Heart left ventricle (tissue), 13 donors: Measurements from ENCODE around the gene LCN10.

ENCODE experiments used
- POLR2A ChIP-seq, 2 donors: fragments of 450-650 bp; IDR thresholded peaks; one replicate each; pipeline ENCODE4 v1.6.1; 2017; ENCODE audit warnings: antibody characterized with exemption in 2 of 2, mild to moderate bottlenecking in 2 of 2, moderate library complexity in 2 of 2
- TF ChIP-seq, protein P1 (sequence below), 12 donors: fragments of 200-600 bp; sonication (generic) in 4 of 12; IDR thresholded peaks; one replicate each; pipeline versions ENCODE4 v1.5.0 to v1.8.0; 2018 to 2022; ENCODE audit warnings: antibody characterized with exemption in 12 of 12, mild to moderate bottlenecking in 5 of 12
- donor health status: ischemic (EF 13 %, LVEDD 7.1; RV severe dilation, severe dysfunction).
- donor health status: DM: no; HTN: yes; CAD: no.
- donor health status: DM: no; HTN: no; CAD: no.
- donor health status: ischemic (EF 25% LVEDD 6.9; RV normal size, moderate dysfunction).
- donor health status: ischemic (EF 25% LVEDD 5.7; RV mildly dilated, moderate dysfunction).
- donor health status: ischemic (EF 35%, LVEDD 5.7; RV mildly dilated, moderate dysfunction).
- donor health status: nonischemic (EF 11% LVEDD 7.7; RV severe dilation, severe dysfunction).
- donor health status: DM: yes; HTN: yes; CAD: no.
- donor health status: PGD.
- donor health status: ischemic (EF 29% LVEDD 5.4; RV normal size, mild dysfunction).
- donor health status: nonischemic (EF 23%, LVEDD 6.1; RV moderate dilation, normal function).

DNA sequence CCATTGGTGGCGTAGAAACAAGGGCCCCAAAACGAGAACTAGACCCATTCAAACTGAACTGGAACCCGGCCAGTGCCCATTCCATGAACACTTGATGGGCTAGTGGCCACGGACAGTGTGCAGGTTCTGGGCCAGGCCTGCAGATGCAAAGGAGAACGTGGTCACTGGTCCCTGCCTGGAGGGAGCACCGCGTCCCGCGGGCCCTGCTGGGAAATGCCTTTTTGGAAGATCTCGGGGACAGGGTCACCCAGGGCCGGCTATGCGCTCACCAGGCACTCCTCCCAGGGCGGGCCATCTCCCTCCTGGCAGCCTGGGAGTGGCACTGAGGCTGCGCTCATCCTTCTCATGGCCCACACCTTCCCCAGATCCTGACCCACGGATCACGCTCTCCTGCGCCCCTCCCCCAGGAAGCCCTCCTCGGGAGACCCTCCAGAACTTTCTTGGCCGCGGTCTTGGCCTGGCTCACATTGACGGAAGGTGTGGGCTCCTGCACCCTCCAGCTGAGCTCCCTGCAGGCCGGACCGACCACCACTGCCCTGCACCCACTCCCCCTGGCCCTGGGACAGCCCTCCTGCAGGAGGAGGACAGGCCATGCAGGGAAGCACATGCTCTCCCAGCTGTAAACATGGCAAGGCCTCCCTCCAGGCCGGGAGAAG is 33.2 kb downstream of the LCN10 start:
- TF ChIP-seq, protein P1, sequence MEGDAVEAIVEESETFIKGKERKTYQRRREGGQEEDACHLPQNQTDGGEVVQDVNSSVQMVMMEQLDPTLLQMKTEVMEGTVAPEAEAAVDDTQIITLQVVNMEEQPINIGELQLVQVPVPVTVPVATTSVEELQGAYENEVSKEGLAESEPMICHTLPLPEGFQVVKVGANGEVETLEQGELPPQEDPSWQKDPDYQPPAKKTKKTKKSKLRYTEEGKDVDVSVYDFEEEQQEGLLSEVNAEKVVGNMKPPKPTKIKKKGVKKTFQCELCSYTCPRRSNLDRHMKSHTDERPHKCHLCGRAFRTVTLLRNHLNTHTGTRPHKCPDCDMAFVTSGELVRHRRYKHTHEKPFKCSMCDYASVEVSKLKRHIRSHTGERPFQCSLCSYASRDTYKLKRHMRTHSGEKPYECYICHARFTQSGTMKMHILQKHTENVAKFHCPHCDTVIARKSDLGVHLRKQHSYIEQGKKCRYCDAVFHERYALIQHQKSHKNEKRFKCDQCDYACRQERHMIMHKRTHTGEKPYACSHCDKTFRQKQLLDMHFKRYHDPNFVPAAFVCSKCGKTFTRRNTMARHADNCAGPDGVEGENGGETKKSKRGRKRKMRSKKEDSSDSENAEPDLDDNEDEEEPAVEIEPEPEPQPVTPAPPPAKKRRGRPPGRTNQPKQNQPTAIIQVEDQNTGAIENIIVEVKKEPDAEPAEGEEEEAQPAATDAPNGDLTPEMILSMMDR (IDR thresholded peaks at IDR 0.05) = no peak
- TF ChIP-seq POLR2A (IDR thresholded peaks at IDR 0.05) = no peak
